ENCODE measurements around the gene DROSHA.

The DROSHA gene

DNA sequence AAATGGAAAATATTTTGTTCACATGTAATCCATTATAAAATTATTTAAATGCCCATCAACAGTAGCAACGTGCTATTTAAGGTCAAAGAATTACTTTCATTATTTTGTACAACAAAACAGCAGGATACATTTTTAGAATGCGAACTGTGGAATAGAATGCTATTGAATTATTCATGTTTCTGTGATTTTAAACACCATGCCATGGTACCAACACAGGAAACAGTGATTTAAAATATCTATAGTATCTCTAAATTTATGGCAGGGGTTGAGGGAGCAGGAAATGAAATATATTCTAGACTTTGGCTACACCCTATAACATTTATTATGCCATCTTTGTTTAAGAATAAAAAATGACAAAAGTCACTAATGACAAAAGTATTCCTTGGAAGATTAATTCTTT is 62.4 kb downstream of the DROSHA start:
- DNase-seq, result no peak
- in situ Hi-C loops (cut with HindIII; ENCODE audit: low pct_ligation_motif_present, low sequenced_read_pairs), result no loop called here

DNA sequence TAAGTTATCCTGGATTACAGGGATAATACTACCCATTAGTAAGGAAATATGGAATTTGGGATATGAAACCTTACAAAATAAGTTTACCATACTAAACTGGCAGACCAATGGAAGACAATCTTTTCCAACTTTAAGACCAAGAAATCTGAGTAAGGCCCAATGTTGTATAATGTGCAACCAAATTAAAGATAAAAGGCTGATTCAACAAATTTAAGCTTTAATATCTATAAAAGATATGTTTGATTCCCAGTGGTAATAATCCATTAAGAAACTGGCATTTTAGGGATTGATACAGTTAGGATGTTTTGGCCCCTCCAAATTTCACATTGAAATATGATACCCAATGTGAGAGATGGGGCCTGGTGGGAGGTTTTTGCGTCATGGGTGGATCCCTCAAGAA is 66.6 kb downstream of the DROSHA start:
- no peak overlapping the region for H3K4me3 ChIP-seq (ENCODE audit: low read depth, low read length)
- in situ Hi-C loops (cut with HindIII; ENCODE audit: low pct_ligation_motif_present, low sequenced_read_pairs), result no loop called here
- no peak overlapping the region for H3K27ac ChIP-seq
- no peak for DNase-seq
- TF ChIP-seq, protein P1, sequence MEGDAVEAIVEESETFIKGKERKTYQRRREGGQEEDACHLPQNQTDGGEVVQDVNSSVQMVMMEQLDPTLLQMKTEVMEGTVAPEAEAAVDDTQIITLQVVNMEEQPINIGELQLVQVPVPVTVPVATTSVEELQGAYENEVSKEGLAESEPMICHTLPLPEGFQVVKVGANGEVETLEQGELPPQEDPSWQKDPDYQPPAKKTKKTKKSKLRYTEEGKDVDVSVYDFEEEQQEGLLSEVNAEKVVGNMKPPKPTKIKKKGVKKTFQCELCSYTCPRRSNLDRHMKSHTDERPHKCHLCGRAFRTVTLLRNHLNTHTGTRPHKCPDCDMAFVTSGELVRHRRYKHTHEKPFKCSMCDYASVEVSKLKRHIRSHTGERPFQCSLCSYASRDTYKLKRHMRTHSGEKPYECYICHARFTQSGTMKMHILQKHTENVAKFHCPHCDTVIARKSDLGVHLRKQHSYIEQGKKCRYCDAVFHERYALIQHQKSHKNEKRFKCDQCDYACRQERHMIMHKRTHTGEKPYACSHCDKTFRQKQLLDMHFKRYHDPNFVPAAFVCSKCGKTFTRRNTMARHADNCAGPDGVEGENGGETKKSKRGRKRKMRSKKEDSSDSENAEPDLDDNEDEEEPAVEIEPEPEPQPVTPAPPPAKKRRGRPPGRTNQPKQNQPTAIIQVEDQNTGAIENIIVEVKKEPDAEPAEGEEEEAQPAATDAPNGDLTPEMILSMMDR (IDR thresholded peaks at IDR 0.05; ENCODE audit: low read depth, low read length, missing control alignments), result no peak
- H3K36me3 ChIP-seq (replicated peaks), result peaks cover 21% of the 10 kb centered on the region
- H3K27me3 ChIP-seq (replicated peaks), result no peaks in the 10 kb centered on the region

More for the DNA sequence above, 62.4 kb downstream of the DROSHA start:
- Histone ChIP-seq H3K4me3 (ENCODE audit: low read depth, low read length) (no peak overlapping the region), H3K27ac (no peak overlapping the region), H3K36me3 (replicated peaks) (peaks cover 12% of the 10 kb centered on the region), H3K27me3 (replicated peaks) (no peaks in the 10 kb centered on the region)
- TF ChIP-seq, protein P1 (IDR thresholded peaks at IDR 0.05; ENCODE audit: low read depth, low read length, missing control alignments), result no peak

DNA sequence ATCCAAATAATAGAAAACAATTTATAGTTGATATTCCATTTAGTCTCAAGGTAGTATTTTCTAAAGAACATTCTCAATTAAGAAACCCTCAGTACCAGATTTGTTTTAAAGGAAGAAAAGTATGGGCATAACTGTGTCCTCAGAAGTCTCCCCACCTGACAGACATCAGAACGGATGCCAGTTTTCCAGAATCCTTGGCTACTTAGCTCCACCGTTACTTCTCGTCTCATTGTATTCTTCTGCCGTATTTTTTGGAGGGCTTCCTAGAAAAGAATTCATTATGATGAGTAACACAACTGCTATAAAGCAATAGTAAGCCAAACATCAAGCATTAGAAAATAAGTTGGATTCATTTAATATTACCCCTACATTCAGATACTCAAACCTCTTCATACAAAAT is 67.8 kb downstream of the DROSHA start:
- H3K36me3 ChIP-seq (replicated peaks), result peaks cover 21% of the 10 kb centered on the region

DNA sequence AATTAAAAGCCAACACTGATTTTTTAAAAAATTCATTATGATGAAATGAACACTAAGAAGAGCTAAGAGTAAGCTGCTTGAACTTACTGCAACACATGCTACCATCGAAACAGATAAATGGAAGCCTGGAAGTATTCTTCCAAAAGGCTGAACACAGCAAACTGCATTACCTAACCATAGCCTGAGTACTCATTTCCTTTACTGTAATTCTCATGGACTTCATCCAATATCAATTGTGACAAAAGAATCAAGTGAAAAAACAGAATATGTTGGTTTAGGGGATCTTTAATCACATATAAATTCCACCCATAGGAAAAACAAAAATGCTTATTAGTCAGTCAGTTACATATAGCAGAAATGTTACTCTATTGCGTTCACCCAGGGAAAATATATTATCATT is 68.5 kb downstream of the DROSHA start:
- peaks cover 23% of the 10 kb centered on the region for H3K36me3 ChIP-seq (replicated peaks)
- in situ Hi-C loops (cut with HindIII; ENCODE audit: low pct_ligation_motif_present, low sequenced_read_pairs), result no loop called here
- TF ChIP-seq, protein P1 (IDR thresholded peaks at IDR 0.05; ENCODE audit: low read depth, low read length, missing control alignments), result no peak
- no peak overlapping the region for H3K4me3 ChIP-seq (ENCODE audit: low read depth, low read length)
- no peak overlapping the region for H3K27ac ChIP-seq
- DNase-seq, result no peak
- H3K27me3 ChIP-seq (replicated peaks), result no peaks in the 10 kb centered on the region

More for the DNA sequence above, 67.8 kb downstream of the DROSHA start:
- TF ChIP-seq, protein P1 (IDR thresholded peaks at IDR 0.05; ENCODE audit: low read depth, low read length, missing control alignments), result no peak
- no peak overlapping the region for H3K4me3 ChIP-seq (ENCODE audit: low read depth, low read length)
- H3K27me3 ChIP-seq (replicated peaks), result no peaks in the 10 kb centered on the region
- H3K27ac ChIP-seq, result no peak overlapping the region
- in situ Hi-C loops (cut with HindIII; ENCODE audit: low pct_ligation_motif_present, low sequenced_read_pairs), result no loop called here
- DNase-seq, result no peak

DNA sequence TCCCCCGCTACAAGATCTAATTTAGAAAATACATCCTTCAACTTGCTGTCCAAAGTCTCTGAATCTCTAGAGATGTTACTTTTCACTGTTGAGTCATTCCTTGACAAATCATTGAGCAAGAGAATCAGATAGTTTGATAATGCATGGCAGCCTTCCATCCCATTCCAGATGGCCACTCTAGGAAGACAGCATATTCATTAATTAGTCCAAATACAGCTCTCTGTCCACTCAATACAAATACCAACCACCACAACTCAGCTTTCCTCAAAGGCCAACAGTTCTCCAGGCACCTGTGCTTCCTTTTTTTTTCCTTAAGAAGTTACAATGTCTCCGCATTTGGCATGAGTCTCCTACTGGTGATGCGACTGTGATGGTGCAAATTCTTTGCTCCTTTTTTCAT is 72.3 kb downstream of the DROSHA start:
- no peak for DNase-seq
- TF ChIP-seq, protein P1 (IDR thresholded peaks at IDR 0.05; ENCODE audit: low read depth, low read length, missing control alignments), result no peak
- Histone ChIP-seq H3K27me3 (replicated peaks) (no peaks in the 10 kb centered on the region), H3K36me3 (replicated peaks) (peaks cover 21% of the 10 kb centered on the region), H3K4me3 (ENCODE audit: low read depth, low read length) (no peak overlapping the region), H3K27ac (no peak overlapping the region)
- in situ Hi-C loops (cut with HindIII; ENCODE audit: low pct_ligation_motif_present, low sequenced_read_pairs), result no loop called here

DNA sequence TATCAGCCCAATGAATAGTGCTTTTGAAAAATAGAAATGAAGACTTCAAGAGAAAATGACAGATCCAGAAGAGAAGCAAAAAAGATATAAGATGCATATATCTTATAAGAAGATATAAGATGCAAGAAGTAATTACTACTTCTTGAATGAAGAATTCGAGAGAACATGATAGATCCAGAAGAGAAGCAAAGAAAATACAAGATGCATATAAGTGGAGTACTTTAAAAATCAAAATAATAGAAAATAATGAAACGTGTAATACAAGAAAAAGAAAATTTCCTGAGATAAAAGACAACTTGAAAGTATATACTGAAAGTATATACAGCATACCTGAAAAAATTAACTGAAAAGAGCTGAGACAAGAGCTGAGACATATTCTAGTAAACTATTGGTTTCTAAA is 76.7 kb downstream of the DROSHA start:
- in situ Hi-C loops (cut with HindIII; ENCODE audit: low pct_ligation_motif_present, low sequenced_read_pairs), result no loop called here
- DNase-seq, result no peak

More for the DNA sequence above, 76.7 kb downstream of the DROSHA start:
- Histone ChIP-seq H3K4me3 (ENCODE audit: low read depth, low read length) (no peak overlapping the region), H3K27me3 (replicated peaks) (no peaks in the 10 kb centered on the region), H3K27ac (no peak overlapping the region), H3K36me3 (replicated peaks) (peaks cover 12% of the 10 kb centered on the region)
- TF ChIP-seq, protein P1 (IDR thresholded peaks at IDR 0.05; ENCODE audit: low read depth, low read length, missing control alignments), result no peak

Data from brain microvascular endothelial cell (primary cell).